NB4 (cell line): Measurements from ENCODE around the gene PORCN.
"Not testable (repeated sequence)": the region's sequence is repeated elsewhere in the genome, so short reads cannot be mapped to it uniquely, and the experiment has no call there.

ENCODE experiments used
- DNase-seq: peaks from one replicate; pipeline ENCODE4 v3.0.0; 2010; ENCODE audit warnings: low read depth
- H3K4me3 ChIP-seq: one replicate; pipeline ENCODE4 v1.5.1; 2011; ENCODE audit warnings: mild to moderate bottlenecking, low read depth, low read length, moderate library complexity
- MYC ChIP-seq: IDR thresholded peaks from 2 replicates; pipeline ENCODE4 v1.6.1; 2011; ENCODE audit warnings: low read depth, low read length
- POLR2A ChIP-seq: IDR thresholded peaks from 2 replicates; pipeline ENCODE4 v1.6.1; 2011; ENCODE audit warnings: mild to moderate bottlenecking; ENCODE audit not compliant: insufficient read length; ENCODE audit errors: extremely low read depth
- TF ChIP-seq, protein P1 (sequence below): IDR thresholded peaks from 2 replicates; pipeline ENCODE4 v1.6.1; 2011; ENCODE audit warnings: low read depth, low read length
- TF ChIP-seq, protein P2 (sequence below): IDR thresholded peaks from one replicate; pipeline ENCODE4 v1.5.1; 2012; ENCODE audit warnings: low read depth, low read length

The PORCN gene

DNA sequence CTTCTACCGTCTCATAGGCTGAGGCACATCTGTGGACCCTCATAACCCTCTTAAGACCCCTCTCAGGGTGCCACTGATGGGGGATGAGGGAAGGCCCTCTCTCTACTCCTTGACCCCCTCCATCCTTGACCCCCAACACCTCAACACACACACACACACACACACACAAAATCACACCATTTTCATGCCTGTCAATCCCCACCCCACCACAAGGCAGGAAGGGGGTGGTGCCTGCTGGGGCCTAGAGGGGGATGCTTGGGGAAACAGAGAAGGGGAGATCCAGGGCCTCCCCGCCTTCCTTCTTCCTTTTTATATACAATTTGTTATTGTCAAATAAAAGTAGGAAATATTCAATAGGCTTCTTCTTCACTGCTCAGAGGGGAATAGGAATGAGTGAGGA is 11.7 kb downstream of the PORCN start:
- no peak for DNase-seq
- no peak overlapping the region for H3K4me3 ChIP-seq
- TF ChIP-seq POLR2A (no peak), MYC (no peak)
- TF ChIP-seq, protein P1, sequence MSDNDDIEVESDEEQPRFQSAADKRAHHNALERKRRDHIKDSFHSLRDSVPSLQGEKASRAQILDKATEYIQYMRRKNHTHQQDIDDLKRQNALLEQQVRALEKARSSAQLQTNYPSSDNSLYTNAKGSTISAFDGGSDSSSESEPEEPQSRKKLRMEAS: no peak
- TF ChIP-seq, protein P2, sequence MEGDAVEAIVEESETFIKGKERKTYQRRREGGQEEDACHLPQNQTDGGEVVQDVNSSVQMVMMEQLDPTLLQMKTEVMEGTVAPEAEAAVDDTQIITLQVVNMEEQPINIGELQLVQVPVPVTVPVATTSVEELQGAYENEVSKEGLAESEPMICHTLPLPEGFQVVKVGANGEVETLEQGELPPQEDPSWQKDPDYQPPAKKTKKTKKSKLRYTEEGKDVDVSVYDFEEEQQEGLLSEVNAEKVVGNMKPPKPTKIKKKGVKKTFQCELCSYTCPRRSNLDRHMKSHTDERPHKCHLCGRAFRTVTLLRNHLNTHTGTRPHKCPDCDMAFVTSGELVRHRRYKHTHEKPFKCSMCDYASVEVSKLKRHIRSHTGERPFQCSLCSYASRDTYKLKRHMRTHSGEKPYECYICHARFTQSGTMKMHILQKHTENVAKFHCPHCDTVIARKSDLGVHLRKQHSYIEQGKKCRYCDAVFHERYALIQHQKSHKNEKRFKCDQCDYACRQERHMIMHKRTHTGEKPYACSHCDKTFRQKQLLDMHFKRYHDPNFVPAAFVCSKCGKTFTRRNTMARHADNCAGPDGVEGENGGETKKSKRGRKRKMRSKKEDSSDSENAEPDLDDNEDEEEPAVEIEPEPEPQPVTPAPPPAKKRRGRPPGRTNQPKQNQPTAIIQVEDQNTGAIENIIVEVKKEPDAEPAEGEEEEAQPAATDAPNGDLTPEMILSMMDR: no peak

DNA sequence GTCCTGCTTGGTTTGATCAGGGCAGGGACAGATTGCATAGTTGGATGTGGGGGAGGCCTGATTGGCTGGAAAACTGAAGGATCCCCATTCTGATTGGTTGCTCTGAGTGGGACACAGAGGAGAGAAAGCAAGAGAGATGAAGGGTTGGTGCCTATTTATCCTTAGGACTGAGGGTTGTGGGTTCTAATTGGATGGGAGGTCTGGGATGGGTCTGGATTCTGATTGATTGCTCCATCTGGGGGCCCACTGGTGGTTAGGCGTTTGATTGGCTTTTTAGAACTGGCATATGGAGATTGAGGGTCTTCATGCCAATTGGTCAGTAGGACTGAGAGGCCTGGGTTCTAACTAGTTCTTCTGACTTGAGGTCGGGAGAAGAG is 12.2 kb downstream of the PORCN start:
- peak; percentile 41 for DNase-seq
- no peak for TF ChIP-seq POLR2A
- TF ChIP-seq MYC: no peak
- TF ChIP-seq, protein P1: no peak
- TF ChIP-seq, protein P2: no peak
- peak overlapping the region; percentile 95 for H3K4me3 ChIP-seq

DNA sequence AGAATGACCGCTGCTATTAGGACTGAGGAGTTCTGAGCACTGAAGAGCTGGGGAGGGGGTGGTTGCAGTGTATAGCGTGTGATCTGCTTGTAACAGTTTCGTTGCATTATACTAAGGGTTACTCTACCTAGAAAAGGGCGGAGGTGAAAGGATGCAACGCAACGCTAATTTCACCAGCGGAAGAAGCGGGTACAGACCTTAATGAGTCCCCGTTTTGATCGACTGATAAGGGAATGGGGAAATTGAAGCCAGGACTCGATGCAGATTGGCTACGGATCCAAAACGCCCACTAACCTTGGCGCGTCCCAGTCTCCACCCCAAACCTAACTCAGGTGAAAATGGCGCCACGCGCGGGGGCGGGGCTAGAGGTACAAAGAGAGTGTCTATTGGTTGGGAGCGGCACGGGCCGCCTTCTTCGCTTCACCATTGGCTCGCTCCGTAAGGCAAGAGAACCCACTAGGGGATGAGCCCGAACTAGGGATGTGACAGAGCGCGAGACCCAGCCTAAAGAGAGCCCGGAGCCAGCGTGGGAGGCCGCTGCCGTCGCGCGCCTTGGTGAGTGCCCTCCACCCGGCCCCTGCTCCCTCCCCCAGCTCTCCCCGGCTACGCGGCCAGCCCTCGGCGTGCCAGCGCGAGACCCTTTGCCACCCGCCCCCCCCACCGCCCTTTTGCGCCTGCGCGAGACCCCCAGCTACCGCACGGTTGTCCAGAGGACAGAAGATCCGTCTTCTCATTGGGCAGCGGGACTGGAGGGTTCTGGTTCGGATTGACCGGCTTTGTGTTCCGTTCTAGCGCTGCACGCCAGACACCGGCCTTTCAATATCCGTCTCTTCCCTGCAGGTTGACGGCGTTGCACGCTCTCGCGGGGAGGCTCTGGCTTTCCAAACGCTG is 12.8 kb downstream of the PORCN start, which contains the start of gene EBP:
TSS of gene EBP (plus strand) at position 456 of the 891 bp plus-strand sequence. CDS start 1,964 bp downstream, outside the sequence.
- DNase-seq: peak; percentile 96
- TF ChIP-seq, protein P1: peak; percentile 60
- TF ChIP-seq, protein P2: no peak
- peak; percentile 60 for TF ChIP-seq POLR2A
- no peak for TF ChIP-seq MYC
- H3K4me3 ChIP-seq: peak within 1 kb of the TSS; percentile 95

DNA sequence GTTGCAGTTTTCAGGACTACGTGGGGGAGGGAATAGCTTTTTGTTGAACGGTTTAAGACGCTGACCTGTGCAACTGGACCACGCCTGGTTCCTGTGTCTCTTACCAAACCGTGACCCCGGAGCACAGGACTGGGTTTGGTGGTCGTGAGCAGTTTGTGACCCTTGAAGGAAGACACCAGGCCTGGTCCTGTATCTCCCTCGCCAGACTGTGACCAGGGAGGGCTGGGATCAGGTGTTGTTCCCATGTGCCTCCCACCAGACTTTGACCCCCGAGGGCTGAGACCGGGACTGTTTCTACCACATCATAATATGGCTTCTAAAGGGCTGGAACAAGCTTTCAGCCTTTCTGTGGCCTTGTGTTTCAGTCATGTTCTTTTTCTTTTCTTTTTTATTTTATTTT is 13.5 kb downstream of the PORCN start:
- 0 out of 2 replicates have a peak, but pooled peaks have one; percentile 6 for TF ChIP-seq MYC
- TF ChIP-seq, protein P2: no peak
- TF ChIP-seq, protein P1: no peak
- no peak for DNase-seq
- peak overlapping the region; percentile 95 for H3K4me3 ChIP-seq

DNA sequence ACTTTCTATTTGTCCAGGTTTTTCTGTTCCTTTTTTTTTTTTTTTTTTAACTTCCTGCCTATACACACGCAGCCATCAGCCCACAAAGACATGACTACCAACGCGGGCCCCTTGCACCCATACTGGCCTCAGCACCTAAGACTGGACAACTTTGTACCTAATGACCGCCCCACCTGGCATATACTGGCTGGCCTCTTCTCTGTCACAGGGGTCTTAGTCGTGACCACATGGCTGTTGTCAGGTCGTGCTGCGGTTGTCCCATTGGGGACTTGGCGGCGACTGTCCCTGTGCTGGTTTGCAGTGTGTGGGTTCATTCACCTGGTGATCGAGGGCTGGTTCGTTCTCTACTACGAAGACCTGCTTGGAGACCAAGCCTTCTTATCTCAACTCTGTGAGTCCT is 14.9 kb downstream of the PORCN start:
- H3K4me3 ChIP-seq: peak overlapping the region; percentile 50
- TF ChIP-seq, protein P2: no peak
- no peak for TF ChIP-seq MYC
- TF ChIP-seq, protein P1: no peak
- TF ChIP-seq POLR2A: no peak
- no peak for DNase-seq

DNA sequence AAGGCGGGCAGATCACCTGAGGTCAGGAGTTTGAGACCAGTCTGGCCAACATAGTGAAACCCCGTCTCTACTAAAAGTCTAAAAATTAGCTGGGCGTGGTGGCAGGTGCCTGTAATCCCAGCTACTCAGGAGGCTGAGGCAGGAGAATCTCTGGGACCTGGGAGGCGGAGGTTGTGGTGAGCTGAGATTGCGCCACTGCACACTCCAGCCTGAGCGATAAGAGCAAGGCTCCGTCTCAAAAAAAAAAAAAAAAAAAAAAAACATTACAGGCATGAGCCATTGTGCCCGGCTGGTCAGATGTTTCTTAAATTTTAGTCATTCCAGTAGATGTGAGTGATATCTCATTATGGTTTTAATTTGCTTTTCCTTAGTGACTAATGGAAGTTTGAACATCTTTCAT is 17.1 kb downstream of the PORCN start:
- not testable (repeated sequence) for DNase-seq, H3K4me3 ChIP-seq
